GM19372 (cell line): ENCODE data around the gene RASSF5.

Source experiments
- ATAC-seq: cut with Tn5 transposase; IDR thresholded peaks from one replicate; pipeline ENCODE4 v1.9.1; 2021; ENCODE audit warnings: mild to moderate bottlenecking, low read depth, moderate library complexity; ENCODE audit not compliant: unreplicated experiment

RASSF5 gene

DNA sequence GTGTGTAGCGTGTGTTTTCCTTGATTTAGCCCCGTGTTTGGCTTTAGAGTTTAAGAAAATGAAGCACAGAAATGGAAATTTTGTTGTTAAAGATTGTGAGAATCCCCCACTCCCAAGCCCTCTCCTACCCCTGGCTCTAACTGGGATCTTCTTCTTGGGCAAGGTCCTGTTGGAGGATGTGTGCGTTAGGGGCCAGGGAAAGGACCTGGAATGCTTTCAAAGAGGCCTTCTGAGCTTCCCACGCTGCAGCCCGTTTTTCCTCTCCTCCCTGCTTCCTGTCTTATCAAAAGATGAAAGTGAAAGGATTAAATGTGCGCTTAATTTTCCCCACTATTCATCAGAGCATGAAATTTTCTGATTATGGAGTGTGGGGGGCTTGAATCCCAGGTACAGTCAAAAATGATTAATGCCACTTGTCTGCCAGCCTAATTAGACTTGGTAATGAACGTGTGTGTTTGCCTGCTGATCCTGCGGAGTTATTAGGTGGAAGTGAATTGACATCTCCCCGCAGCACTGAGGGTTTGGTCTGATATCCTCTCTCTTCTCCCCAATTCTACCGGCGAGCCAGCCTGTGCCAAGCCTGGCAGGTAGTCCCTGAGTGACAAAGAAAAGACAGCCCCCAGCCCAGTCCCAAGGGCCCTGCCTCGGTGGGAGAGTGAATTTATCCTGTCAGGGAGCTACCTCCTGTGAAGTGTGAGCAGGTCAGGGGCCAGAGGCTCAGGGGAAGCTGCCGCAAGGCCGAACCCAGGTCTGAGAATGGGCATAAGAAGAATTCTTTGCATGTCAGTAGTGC, 4.9 kb downstream of the RASSF5 start:
- ATAC-seq = no peak

GRCh38 chr1:206512851-206513180, 5.5 kb downstream of the RASSF5 start:
- no peak for ATAC-seq

GRCh38 chr1:206513312-206514111, 6.2 kb downstream of the RASSF5 start:
- no peak for ATAC-seq

DNA sequence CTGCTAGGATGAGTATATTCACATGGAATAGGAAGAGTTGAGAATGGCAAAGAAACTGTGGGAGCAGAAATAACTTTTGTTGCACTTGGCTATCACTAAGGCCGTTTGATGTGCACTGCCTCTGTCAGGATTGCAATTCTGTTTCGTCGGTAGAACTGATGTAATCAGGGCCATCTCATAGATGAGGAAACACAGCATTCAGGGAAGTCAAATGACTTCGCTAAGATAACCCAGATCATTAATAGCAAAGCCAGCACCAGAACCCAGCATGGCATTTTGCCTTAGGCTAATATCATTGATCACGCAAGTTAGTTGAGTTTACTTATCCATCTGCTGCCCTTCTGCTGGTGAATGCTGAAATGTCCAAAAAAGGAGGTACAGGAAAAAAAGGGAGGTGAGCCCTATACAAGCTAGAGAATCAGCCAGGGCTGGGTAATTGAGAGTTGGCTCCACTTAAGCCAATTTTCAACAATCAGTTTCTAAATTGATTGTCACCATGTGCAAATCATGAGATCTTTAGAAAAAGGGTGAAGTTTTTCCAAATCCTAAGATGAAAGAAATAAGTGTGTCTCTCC, 7.6 kb downstream of the RASSF5 start:
- ATAC-seq = no peak

DNA sequence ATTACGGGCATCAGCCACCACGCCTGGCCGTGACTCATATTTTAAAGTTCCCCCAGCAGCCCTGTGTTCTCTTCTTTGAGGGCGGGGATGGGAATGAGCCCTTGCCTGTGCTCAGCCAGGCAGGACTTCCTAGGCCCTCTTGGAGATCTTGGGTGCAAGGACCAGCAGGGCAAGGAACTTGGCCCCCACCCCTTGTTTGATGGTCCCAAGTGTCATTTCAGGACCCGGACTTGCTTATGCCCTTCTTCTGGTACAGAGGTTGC, 9.3 kb downstream of the RASSF5 start:
- no peak for ATAC-seq

DNA sequence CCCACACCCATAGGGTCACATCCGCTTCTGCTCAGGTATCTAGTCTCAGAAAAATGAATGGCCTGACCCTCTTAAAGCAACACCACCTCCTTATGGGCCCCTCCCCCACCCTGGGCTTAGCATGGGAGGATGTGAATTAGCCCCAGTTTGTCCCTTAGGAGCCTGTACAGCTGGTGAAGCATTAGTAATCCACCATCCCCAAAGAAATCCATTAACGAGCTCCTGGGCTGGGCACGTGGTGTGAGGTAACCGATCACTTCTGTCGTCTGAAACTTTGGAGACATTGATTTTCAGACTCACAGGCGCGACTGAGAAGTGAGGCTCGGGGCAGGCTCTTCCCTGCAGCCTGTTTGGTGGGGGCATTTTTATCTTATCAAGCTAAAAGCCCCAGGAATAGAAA, 10.5 kb downstream of the RASSF5 start:
- ATAC-seq = no peak

DNA sequence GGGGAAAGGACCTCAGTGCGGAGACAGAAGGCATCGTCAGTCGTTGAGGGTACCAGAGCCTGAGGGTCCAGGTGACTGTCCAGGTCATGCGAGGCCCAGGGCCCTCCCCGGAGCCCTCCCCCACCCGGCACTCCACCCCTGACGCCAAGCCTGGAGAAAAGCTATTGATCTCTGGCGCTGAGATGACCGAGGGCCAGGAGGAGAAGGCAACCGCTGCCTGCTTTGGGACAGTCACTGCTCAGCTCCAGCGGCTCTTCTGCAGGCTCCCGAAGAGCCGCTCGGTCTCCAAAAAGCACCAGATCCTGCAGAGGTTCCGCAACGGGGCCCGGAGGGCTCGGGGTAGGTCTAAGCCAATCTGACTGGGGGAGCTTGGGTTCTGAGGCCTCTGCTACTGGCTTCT, 10.9 kb downstream of the RASSF5 start:
- no peak for ATAC-seq

DNA sequence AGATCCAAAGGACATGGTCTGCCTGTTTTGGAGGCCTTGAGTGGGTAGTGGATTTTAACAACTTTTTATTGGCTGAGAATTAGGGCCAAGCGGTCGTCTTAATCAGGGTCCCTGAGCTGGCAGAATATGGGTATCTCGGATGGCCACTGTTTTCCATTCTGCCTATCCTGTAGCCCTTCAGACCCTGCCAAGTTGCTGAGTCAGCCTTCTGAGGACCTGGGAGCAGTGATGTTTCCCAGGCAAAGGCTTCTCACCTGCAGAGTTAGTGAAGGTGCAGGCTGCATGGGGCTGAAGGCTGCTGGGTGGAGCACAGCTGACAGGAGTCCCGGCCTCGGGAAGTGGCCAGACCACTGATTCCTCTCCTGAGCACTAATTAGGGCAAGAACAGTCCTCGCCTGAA, 11.4 kb downstream of the RASSF5 start:
- no peak for ATAC-seq

DNA sequence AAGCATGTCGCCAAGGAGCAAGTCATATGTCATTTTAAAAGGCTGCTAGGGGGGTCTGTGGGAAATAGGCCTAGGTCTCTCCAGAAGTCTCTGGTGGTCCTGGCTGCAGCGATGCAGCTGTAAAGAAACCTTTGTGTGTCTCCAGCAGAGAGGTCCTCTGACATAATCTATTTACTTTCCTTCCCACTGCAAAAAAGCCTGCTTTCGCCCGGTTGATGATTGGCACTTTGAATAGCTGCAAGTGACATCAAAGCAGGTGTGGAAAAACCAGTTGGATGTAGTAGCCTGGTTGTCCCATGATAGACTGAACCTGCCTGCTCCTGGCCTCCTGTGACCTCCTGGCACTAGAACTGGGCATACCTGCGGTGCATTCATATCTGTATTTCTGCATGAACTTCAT, 13.8 kb downstream of the RASSF5 start:
- no peak for ATAC-seq

DNA sequence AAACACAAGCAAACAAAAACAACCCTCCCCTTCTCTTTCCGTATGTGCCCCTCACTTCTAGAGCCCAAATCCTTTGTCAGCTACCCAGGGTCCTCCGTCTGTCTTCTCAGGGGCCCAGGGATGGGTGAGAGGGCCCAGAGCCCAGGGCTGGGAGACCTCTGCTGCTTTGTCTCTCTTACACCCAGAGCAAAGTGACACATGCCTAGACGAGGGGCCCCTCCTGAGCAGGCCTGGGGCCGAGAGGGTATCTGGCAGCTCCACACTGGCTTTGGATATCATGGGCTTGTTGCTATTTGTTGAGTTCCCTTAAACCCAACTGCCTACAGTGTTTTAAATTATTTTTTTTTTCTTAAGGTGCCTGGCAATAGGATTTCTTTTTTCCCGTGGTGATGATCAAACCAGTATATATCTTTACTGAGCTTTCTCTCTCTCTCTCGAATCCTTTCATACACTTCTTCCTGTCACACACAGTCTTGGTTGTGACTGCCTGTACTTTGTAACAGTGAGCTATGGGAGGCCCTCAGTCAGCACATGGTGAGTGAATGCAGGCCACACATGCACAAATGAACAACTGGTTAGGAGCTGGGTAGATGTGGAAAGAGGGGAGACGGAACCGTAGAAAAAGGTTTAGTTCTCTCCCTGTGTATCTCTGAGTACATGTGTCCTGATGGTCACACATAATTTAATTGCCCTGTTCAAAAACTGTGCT, 14.5 kb downstream of the RASSF5 start:
- ATAC-seq = no peak

- no peak for ATAC-seq
These were observed 17.5 kb downstream of the RASSF5 start for GRCh38 chr1:206524739-206525364.

- no peak for ATAC-seq
These were observed 19.0 kb downstream of the RASSF5 start for GRCh38 chr1:206526064-206526911.

GRCh38 chr1:206529425-206529824, 22.1 kb downstream of the RASSF5 start:
- no peak for ATAC-seq

DNA sequence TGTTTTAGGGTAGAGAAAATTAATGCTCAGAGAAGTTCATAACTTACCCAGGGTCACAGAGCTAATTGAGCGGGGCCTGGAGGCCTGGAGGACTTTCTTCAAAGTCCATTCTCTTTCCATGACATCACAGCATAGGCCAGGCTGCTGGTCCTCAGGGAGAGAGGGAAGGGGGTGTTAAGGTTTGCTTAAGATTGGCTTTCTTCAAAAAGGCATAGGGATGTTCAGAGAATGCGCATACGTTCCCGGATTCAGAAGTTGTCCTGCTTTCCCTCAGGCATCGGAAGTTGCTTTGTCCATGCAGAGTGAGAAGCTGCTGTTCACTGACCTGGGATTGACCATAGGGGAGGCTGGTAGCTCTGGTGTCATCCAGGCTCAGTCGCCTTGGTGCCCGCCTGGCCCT, 25.0 kb downstream of the RASSF5 start:
- no peak for ATAC-seq

DNA sequence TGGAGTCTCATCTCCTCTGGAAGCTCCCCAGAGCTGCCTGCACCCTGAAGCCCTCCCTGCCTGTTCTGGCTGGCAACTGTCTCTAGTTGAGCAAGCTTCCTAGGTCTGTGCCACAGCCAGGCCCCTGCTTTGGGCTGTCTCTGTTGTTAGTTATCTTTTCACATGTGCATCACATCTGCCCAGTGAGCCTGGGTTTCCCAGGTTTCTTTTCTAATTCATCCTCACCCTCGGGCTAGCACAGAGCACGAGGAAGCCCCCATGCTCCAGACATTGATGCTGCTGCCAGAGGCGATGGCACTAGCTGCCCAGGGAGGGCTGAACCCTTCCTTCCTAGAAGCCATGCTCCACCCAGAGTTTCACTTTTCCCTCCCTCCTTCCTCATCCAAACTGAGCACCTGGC, 27.2 kb downstream of the RASSF5 start:
- ATAC-seq = no peak

DNA sequence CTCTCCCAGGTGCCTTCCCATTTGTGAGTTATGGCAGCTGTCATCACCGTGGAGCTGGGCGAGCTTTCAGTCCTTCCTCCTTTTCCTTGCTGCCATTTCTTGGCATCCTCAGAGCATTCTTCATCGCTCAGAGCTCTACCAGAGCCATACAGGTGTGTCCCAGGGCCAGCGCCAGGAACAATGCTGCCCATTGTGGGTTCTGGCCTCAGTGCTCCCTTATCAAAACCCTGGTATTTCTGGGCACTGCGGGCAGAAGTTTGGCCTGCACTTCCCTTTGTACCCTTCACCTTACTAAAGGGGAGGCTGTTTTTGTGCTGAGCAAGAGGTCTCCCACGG, 28.5 kb downstream of the RASSF5 start:
- no peak for ATAC-seq

- no peak for ATAC-seq
These were observed 29.8 kb downstream of the RASSF5 start for GRCh38 chr1:206537141-206537540.

DNA sequence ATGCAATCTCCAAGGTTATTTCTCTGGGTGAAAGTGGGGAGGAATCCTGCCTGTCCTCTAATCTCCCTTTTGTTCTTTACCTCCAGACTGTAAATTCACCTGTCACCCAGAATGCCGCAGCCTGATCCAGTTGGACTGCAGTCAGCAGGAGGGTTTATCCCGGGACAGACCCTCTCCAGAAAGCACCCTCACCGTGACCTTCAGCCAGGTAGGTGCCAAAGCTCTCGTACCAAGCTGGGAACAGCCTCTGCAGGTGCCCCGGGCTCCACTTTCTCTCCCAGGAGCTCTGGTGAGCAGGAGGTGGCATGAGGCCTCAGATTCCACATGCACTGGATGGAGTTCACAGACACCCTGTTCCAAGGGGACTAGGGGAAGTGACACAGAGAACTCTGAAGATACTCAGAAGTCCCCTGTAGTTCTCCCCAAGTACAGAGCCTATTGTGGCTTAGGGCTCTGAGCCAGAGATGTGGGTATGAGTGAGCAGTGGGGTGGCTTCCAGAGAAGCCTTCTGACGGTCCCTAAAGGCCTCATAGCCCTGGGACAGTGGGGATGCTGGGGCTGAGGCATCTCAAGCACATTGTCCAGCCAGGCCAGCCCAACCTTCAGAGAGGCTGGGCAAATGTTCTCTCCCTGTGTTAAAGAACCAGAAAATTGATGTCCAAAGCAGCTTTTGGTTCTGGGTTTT, 30.9 kb downstream of the RASSF5 start:
- ATAC-seq = no peak

- ATAC-seq = no peak
These were observed 31.7 kb downstream of the RASSF5 start for GRCh38 chr1:206538901-206539640.
